Measurements from ENCODE around the gene FARP2. TPM values are rescaled to one million over a fixed set of nuclear protein-coding genes. Genes with fewer than 3 reads are reported as not detected.

Gene FARP2
- total and polyA plus RNA-seq, 2 of the 4 experiments (the other 2 are of a cell fraction), result 17.1 to 30.8 TPM

- Histone ChIP-seq H2BK20ac (ENCODE audit: low read depth, low read length) (no peak overlapping the region), H3K9ac (ENCODE audit: low read depth, low read length) (no peak overlapping the region), H2AFZ (replicated peaks; ENCODE audit: low read length, poor library complexity) (no peak overlapping the region), H2AK9ac (replicated peaks; ENCODE audit: low read depth, low read length, poor library complexity) (no peak overlapping the region), H2BK15ac (ENCODE audit: low read depth, low read length) (no peak overlapping the region), H3K4me1 (ENCODE audit: control insufficient read depth, insufficient read depth, low read length) (peaks cover 5% of the 10 kb centered on the region; the same call in 1 of the 2 replicates), H2BK120ac (ENCODE audit: low read depth, low read length) (no peak overlapping the region), H2BK5ac (ENCODE audit: low read depth, low read length, poor library complexity, severe bottlenecking) (no peak overlapping the region), H4K8ac (ENCODE audit: low read depth in 2 of 2, low read length in 2 of 2) (no peak overlapping the region), H3K36me3 (ENCODE audit: control insufficient read depth, insufficient read depth, low read length) (peaks cover 41% of the 10 kb centered on the region), H3K27me3 (ENCODE audit: control insufficient read depth, insufficient read depth, low read length) (no peaks in the 10 kb centered on the region), H4K20me1 (ENCODE audit: insufficient read depth, low read length) (peaks cover 64% of the 10 kb centered on the region), H3K9me1 (ENCODE audit: insufficient read depth, low read length) (peaks cover 21% of the 10 kb centered on the region), H4K91ac (ENCODE audit: insufficient read depth, low read depth, low read length) (no peak overlapping the region), H3K23ac (ENCODE audit: low read depth, low read length) (no peak overlapping the region), H3K9me3 (ENCODE audit: control insufficient read depth, insufficient read depth, low read length) (no peaks in the 10 kb centered on the region), H3K14ac (replicated peaks; ENCODE audit: low read depth, low read length) (no peak overlapping the region), H3K4me3 (ENCODE audit: insufficient read depth, low read depth, low read length) (no peak overlapping the region), H3K56ac (ENCODE audit: extremely low read depth, insufficient read depth, low read length) (no peak overlapping the region), H3K4me2 (ENCODE audit: low read depth, low read length) (no peak overlapping the region), H3K79me1 (ENCODE audit: low read depth in 1 of 2, low read length in 2 of 2) (peaks cover 16 to 77% of the 10 kb centered on the region in 2 experiments), H3K18ac (ENCODE audit: low read depth, low read length) (no peak overlapping the region), H2AK5ac (ENCODE audit: low read depth, low read length) (no peak overlapping the region), H3K4ac (ENCODE audit: low read depth, low read length) (no peak overlapping the region), H4K5ac (ENCODE audit: low read depth, low read length) (no peak overlapping the region), H3K27ac (ENCODE audit: insufficient read depth, low read length) (no peak overlapping the region)
- DNase-seq, result no peak
- ChIA-PET POLR2A (ENCODE audit: unreplicated experiment) (no interaction called here), CTCF (no interaction called here)
- BruUV-seq (replicated peaks), result no TSS peak
- intact Hi-C loops (cut with micrococcal nuclease), result no loop called here
- in situ Hi-C loops (cut with MboI; ENCODE audit: low sequenced_read_pairs), result no loop called here
- TF ChIP-seq FOS (IDR thresholded peaks at IDR 0.05; ENCODE audit: low read depth, low read length), result no peak
- no peak for TF ChIP-seq USF2 (IDR thresholded peaks at IDR 0.05; ENCODE audit: low read depth, low read length)
- no peak for TF ChIP-seq MAZ (IDR thresholded peaks at IDR 0.05; ENCODE audit: borderline replicate concordance, low read depth, low read length)
- TF ChIP-seq NFE2L2 (IDR thresholded peaks at IDR 0.05; ENCODE audit: low read depth, low read length), result no peak
- ATAC-seq (ENCODE audit: low read depth), result no peak
- 95% methylated on average over 11 of the region's 17 CpGs; no CpG with 5 or more reads in 1 of the 2 experiments for WGBS, 2 experiments (ENCODE audit: extremely low coverage in 2 of 2, insufficient read length in 1 of 2)
- dilution Hi-C loops (cut with HindIII; ENCODE audit: low sequenced_read_pairs, unreplicated experiment), result no loop called here
These were observed 145.5 kb downstream of the FARP2 start for GRCh38 chr2:241501551-241501950.

All from IMR-90 (cell line).